SK-N-SH (cell line): Measurements from ENCODE around the gene CDC26.
"Not testable (repeated sequence)": the region's sequence is repeated elsewhere in the genome, so short reads cannot be mapped to it uniquely, and the experiment has no call there.

Experiments used
- CTCF ChIP-seq: fragments of 200-600 bp; sonication (generic); IDR thresholded peaks from 2 replicates; pipeline ENCODE4 v1.6.1; 2017; ENCODE audit warnings: antibody characterized with exemption, mild to moderate bottlenecking, moderate library complexity
- ELF1 ChIP-seq: IDR thresholded peaks from 2 replicates; pipeline ENCODE4 v1.4.0; 2012
- EP300 ChIP-seq, 2 experiments: IDR thresholded peaks; 2 replicates each; pipeline versions ENCODE4 v1.4.0 to v1.6.1; 2012; ENCODE audit warnings: borderline replicate concordance in 1 of 2, low read depth in 1 of 2, low read length in 1 of 2
- FOXJ3 ChIP-seq: sonication (generic); formaldehyde crosslinking; IDR thresholded peaks from 2 replicates; pipeline ENCODE4 v1.5.1; 2020; ENCODE audit warnings: mild to moderate bottlenecking, missing genetic modification reagents
- JUND ChIP-seq: IDR thresholded peaks from 2 replicates; pipeline ENCODE4 v1.4.0; 2012
- PBX3 ChIP-seq: IDR thresholded peaks from 2 replicates; pipeline ENCODE4; 2012
- POLR2AphosphoS5 ChIP-seq: IDR thresholded peaks from 2 replicates; pipeline ENCODE4 v1.6.1; 2012; ENCODE audit warnings: low read depth, low read length
- RAD21 ChIP-seq: IDR thresholded peaks from 2 replicates; pipeline ENCODE4 v1.6.1; 2012; ENCODE audit warnings: mild to moderate bottlenecking, low read length
- RFX5 ChIP-seq: IDR thresholded peaks from 2 replicates; pipeline ENCODE4 v1.6.1; 2012; ENCODE audit warnings: mild to moderate bottlenecking, improper control_type of control experiment, low read length
- SIN3A ChIP-seq: IDR thresholded peaks from 2 replicates; pipeline ENCODE4 v1.6.1; 2012; ENCODE audit warnings: low read depth, mild to moderate bottlenecking, low read length, moderate library complexity, borderline replicate concordance
- SMC3 ChIP-seq: IDR thresholded peaks from 2 replicates; pipeline ENCODE4 v1.6.1; 2012; ENCODE audit warnings: low read depth, low read length, improper control_type of control experiment
- ZBTB33 ChIP-seq: IDR thresholded peaks from 2 replicates; pipeline ENCODE4 v1.4.0; 2012; ENCODE audit warnings: low read depth, borderline replicate concordance
- TF ChIP-seq, protein P1 (sequence below): IDR thresholded peaks from 2 replicates; pipeline ENCODE4 v1.4.0; 2012; ENCODE audit warnings: low read depth

GRCh38 chr9:113249661-113250060 is 25.7 kb downstream of the CDC26 start:
- not testable (repeated sequence) for TF ChIP-seq FOXJ3 (CRISPR knock-in tag); PBX3; CTCF; ZBTB33; RAD21; RFX5; POLR2AphosphoS5; ELF1; EP300 (IDR thresholded peaks at IDR 0.05; ENCODE audit: borderline replicate concordance in 1 of 2, low read depth in 1 of 2, low read length in 1 of 2); SIN3A; SMC3; JUND
- TF ChIP-seq, protein P1, sequence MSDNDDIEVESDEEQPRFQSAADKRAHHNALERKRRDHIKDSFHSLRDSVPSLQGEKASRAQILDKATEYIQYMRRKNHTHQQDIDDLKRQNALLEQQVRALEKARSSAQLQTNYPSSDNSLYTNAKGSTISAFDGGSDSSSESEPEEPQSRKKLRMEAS: not testable (repeated sequence)
